ENCODE results near the gene MORN1.

MORN1 gene

GRCh38 chr1:2393471-2393877 lies 2.1 kb upstream of the MORN1 start:
- Histone ChIP-seq H3K9me3 (replicated peaks; ENCODE audit: low read length) (no peaks in the 10 kb centered on the region), H3K4me2 (ENCODE audit: low read length) (peak overlapping the region; percentile 95), H3K9ac (ENCODE audit: low read depth, low read length) (peak overlapping the region; percentile 86), H3K27me3 (ENCODE audit: control insufficient read depth, insufficient read depth, low read length) (no peaks in the 10 kb centered on the region), H3K4me1 (ENCODE audit: control insufficient read depth, insufficient read depth, low read length) (peaks cover 30% of the 10 kb centered on the region), H3K36me3 (ENCODE audit: insufficient read depth, low read length) (peaks cover 53% of the 10 kb centered on the region), H3K4me3 (ENCODE audit: low read length) (peak overlapping the region; percentile 80)

GRCh38 chr1:2392686-2393085 lies 1.3 kb upstream of the MORN1 start:
- Histone ChIP-seq H3K4me2 (ENCODE audit: low read length) (peak overlapping the region; percentile 95), H3K27me3 (ENCODE audit: control insufficient read depth, insufficient read depth, low read length) (no peaks in the 10 kb centered on the region), H3K4me1 (ENCODE audit: control insufficient read depth, insufficient read depth, low read length) (peaks cover 30% of the 10 kb centered on the region), H3K9me3 (replicated peaks; ENCODE audit: low read length) (no peaks in the 10 kb centered on the region), H3K4me3 (ENCODE audit: low read length) (peak overlapping the region; percentile 80), H3K9ac (ENCODE audit: low read depth, low read length) (peak overlapping the region; percentile 86), H3K36me3 (ENCODE audit: insufficient read depth, low read length) (peaks cover 47% of the 10 kb centered on the region)

GRCh38 chr1:2391931-2392509 lies 666 bp upstream of the MORN1 start:
- H3K36me3 ChIP-seq (ENCODE audit: insufficient read depth, low read length), result peaks cover 41% of the 10 kb centered on the region
- H3K4me3 ChIP-seq (ENCODE audit: low read length), result peak overlapping the region; percentile 80
- H3K9me3 ChIP-seq (replicated peaks; ENCODE audit: low read length), result no peaks in the 10 kb centered on the region
- H3K4me2 ChIP-seq (ENCODE audit: low read length), result peak overlapping the region; percentile 95
- peak overlapping the region; percentile 86 for H3K9ac ChIP-seq (ENCODE audit: low read depth, low read length)
- H3K27me3 ChIP-seq (ENCODE audit: control insufficient read depth, insufficient read depth, low read length), result no peaks in the 10 kb centered on the region
- peaks cover 30% of the 10 kb centered on the region for H3K4me1 ChIP-seq (ENCODE audit: control insufficient read depth, insufficient read depth, low read length)

GRCh38 chr1:2389644-2390043 lies 1.7 kb downstream of the MORN1 start:
- H3K27me3 ChIP-seq (ENCODE audit: control insufficient read depth, insufficient read depth, low read length), result no peaks in the 10 kb centered on the region
- peaks cover 19% of the 10 kb centered on the region for H3K36me3 ChIP-seq (ENCODE audit: insufficient read depth, low read length)
- peaks cover 27% of the 10 kb centered on the region for H3K4me1 ChIP-seq (ENCODE audit: control insufficient read depth, insufficient read depth, low read length)
- no peak overlapping the region for H3K4me3 ChIP-seq (ENCODE audit: low read length)
- H3K9ac ChIP-seq (ENCODE audit: low read depth, low read length), result no peak overlapping the region
- H3K4me2 ChIP-seq (ENCODE audit: low read length), result no peak overlapping the region
- H3K9me3 ChIP-seq (replicated peaks; ENCODE audit: low read length), result no peaks in the 10 kb centered on the region

GRCh38 chr1:2388004-2388913 lies 3.1 kb downstream of the MORN1 start:
- Histone ChIP-seq H3K9ac (ENCODE audit: low read depth, low read length) (no peak overlapping the region), H3K4me3 (ENCODE audit: low read length) (no peak overlapping the region), H3K4me2 (ENCODE audit: low read length) (no peak overlapping the region)

GRCh38 chr1:2386636-2387611 lies 4.4 kb downstream of the MORN1 start:
- no peaks in the 10 kb centered on the region for H3K36me3 ChIP-seq (ENCODE audit: insufficient read depth, low read length)
- no peak overlapping the region for H3K4me3 ChIP-seq (ENCODE audit: low read length)
- H3K27me3 ChIP-seq (ENCODE audit: control insufficient read depth, insufficient read depth, low read length), result no peaks in the 10 kb centered on the region
- peaks cover 5% of the 10 kb centered on the region for H3K4me1 ChIP-seq (ENCODE audit: control insufficient read depth, insufficient read depth, low read length)
- H3K9me3 ChIP-seq (replicated peaks; ENCODE audit: low read length), result no peaks in the 10 kb centered on the region
- H3K9ac ChIP-seq (ENCODE audit: low read depth, low read length), result no peak overlapping the region
- H3K4me2 ChIP-seq (ENCODE audit: low read length), result no peak overlapping the region

More at GRCh38 chr1:2388004-2388913, 3.1 kb downstream of the MORN1 start:
- H3K9me3 ChIP-seq (replicated peaks; ENCODE audit: low read length), result no peaks in the 10 kb centered on the region
- peaks cover 5% of the 10 kb centered on the region for H3K36me3 ChIP-seq (ENCODE audit: insufficient read depth, low read length)
- H3K4me1 ChIP-seq (ENCODE audit: control insufficient read depth, insufficient read depth, low read length), result peaks cover 13% of the 10 kb centered on the region
- H3K27me3 ChIP-seq (ENCODE audit: control insufficient read depth, insufficient read depth, low read length), result no peaks in the 10 kb centered on the region

- Histone ChIP-seq H3K9ac (ENCODE audit: low read depth, low read length) (no peak overlapping the region), H3K4me2 (ENCODE audit: low read length) (no peak overlapping the region), H3K9me3 (replicated peaks; ENCODE audit: low read length) (no peaks in the 10 kb centered on the region), H3K4me3 (ENCODE audit: low read length) (no peak overlapping the region), H3K36me3 (ENCODE audit: insufficient read depth, low read length) (no peaks in the 10 kb centered on the region), H3K27me3 (ENCODE audit: control insufficient read depth, insufficient read depth, low read length) (no peaks in the 10 kb centered on the region), H3K4me1 (ENCODE audit: control insufficient read depth, insufficient read depth, low read length) (peaks cover 5% of the 10 kb centered on the region)
These were observed 5.6 kb downstream of the MORN1 start for GRCh38 chr1:2385606-2386280.

- H3K4me3 ChIP-seq (ENCODE audit: low read length), result no peak overlapping the region
- no peaks in the 10 kb centered on the region for H3K36me3 ChIP-seq (ENCODE audit: insufficient read depth, low read length)
- no peaks in the 10 kb centered on the region for H3K4me1 ChIP-seq (ENCODE audit: control insufficient read depth, insufficient read depth, low read length)
- H3K9ac ChIP-seq (ENCODE audit: low read depth, low read length), result no peak overlapping the region
- H3K9me3 ChIP-seq (replicated peaks; ENCODE audit: low read length), result no peaks in the 10 kb centered on the region
- no peak overlapping the region for H3K4me2 ChIP-seq (ENCODE audit: low read length)
- no peaks in the 10 kb centered on the region for H3K27me3 ChIP-seq (ENCODE audit: control insufficient read depth, insufficient read depth, low read length)
These were observed 6.3 kb downstream of the MORN1 start for GRCh38 chr1:2384941-2385481.

- Histone ChIP-seq H3K4me3 (ENCODE audit: low read length) (no peak overlapping the region), H3K4me1 (ENCODE audit: control insufficient read depth, insufficient read depth, low read length) (no peaks in the 10 kb centered on the region), H3K9ac (ENCODE audit: low read depth, low read length) (no peak overlapping the region), H3K27me3 (ENCODE audit: control insufficient read depth, insufficient read depth, low read length) (no peaks in the 10 kb centered on the region), H3K9me3 (replicated peaks; ENCODE audit: low read length) (no peaks in the 10 kb centered on the region), H3K4me2 (ENCODE audit: low read length) (no peak overlapping the region), H3K36me3 (ENCODE audit: insufficient read depth, low read length) (no peaks in the 10 kb centered on the region)
These were observed 7.1 kb downstream of the MORN1 start for GRCh38 chr1:2384130-2384860.

- no peak overlapping the region for H3K4me3 ChIP-seq (ENCODE audit: low read length)
- no peaks in the 10 kb centered on the region for H3K27me3 ChIP-seq (ENCODE audit: control insufficient read depth, insufficient read depth, low read length)
- no peaks in the 10 kb centered on the region for H3K9me3 ChIP-seq (replicated peaks; ENCODE audit: low read length)
- no peak overlapping the region for H3K9ac ChIP-seq (ENCODE audit: low read depth, low read length)
- H3K4me2 ChIP-seq (ENCODE audit: low read length), result no peak overlapping the region
- H3K36me3 ChIP-seq (ENCODE audit: insufficient read depth, low read length), result no peaks in the 10 kb centered on the region
- H3K4me1 ChIP-seq (ENCODE audit: control insufficient read depth, insufficient read depth, low read length), result no peaks in the 10 kb centered on the region
These were observed 7.8 kb downstream of the MORN1 start for GRCh38 chr1:2383576-2383975.

All from skeletal muscle satellite cell (primary cell).